Head of caudate nucleus (tissue), 42 donors: Measurements from ENCODE around the gene PTGR3.

Experiments
- DNase-seq, 42 donors: peaks; one replicate each; pipeline versions ENCODE4 v3.0.0 to v3.0.0-alpha.2; 2020 to 2021; ENCODE audit warnings: mixed read lengths in 7 of 42
- intact Hi-C: fragments of 100-400 bp; cut with DNase I; formaldehyde crosslinking; loops from one replicate; pipeline ENCODE4 v1.15.0; 2022

PTGR3 gene

DNA sequence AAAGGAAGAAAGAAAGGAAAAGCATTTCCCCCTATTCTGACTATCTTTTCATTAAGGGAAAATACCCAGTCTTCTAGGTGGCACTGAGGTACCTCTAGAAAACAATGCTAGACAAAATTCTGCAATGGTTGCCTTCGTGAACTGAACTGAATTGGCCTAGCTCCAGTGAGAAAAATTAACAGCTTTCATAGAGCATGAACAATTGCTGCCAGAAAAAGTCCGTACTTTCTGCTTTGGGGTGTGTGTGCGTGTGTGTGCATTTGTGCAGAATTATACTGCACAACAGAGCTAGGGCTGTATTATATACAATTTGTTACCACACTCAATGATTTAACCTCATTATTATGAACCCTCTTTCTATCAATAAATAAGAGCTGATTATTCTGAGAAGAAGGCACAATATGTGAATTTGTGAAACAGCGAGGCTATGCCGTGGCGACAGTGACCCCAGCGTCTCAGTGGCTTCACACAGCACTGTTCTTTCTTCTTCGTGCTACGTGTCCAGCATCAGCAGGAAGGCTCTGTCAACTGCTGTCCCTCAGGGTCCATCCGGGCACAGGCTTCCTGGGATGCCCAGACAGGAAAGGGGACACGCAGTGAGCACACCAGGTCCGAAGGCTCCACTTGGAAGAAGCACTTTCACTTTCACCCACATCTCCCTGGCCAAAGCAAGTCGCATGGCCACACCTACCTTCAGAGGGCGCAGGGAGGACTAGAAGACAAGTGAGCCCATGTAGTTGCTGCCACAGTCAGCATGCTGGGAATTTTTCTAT lies 47.5 kb downstream of the PTGR3 start:
- intact Hi-C loops = no loop called here
- peak in 19 of 42 donors; percentile 7 to 65 (median 26) for DNase-seq

DNA sequence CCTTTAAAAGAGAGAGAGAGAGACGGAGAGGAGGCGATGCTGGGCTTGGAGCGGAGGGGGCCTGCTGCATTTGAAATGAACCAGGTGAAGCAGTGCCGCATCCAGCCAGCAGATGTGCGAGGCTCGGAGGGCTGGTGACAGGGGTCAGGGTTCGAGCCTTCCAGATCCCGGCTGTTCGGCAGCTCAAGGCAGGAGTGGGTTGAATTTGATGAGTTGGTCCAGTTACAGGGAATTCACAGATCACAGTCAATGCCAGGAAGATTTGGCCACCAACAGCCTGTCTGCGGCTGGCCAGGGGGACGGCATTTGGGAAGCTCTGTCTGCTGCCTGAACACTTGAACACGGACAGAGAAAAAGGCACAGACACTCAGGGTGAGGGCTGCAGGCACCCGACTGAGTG lies 48.6 kb downstream of the PTGR3 start:
- intact Hi-C loops = no loop called here
- DNase-seq = peak in 6 of 42 donors; percentile 16 to 47 (median 36)

DNA sequence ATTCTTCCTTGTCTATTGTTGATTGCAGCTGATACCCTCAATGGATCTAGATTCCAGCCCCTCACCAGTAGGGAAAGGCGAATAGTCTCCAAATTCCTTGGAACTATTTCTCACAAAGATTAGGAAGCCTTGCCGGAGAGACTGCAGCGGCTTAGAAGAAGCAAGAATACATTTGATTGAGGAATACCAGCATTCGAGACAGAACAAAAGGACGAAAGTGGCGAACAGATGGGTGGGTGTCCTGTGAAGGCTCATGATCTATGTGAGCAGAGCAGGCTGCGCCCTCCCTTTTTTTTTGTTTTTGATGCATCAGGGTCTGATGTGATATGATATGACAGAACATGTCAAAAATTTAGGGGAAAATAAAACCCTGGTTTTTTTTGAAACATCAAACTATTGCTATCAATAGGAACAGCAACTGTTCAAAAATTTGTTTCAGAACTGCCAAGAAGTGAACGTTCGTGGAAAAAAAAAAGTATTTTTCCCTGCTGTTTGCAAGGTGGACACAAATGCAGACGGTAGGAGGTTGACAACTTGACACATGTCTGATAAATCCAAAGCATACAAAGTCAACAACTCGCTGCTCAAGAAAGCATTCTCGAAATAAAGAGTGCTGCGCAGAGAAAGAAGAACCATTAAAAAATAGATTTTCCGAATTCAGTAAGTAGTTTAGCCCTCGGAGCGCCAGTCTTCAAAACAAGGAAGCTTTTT lies 49.1 kb downstream of the PTGR3 start:
- intact Hi-C loops = no loop called here
- peak in 2 of 42 donors; percentile 19 to 28 for DNase-seq

DNA sequence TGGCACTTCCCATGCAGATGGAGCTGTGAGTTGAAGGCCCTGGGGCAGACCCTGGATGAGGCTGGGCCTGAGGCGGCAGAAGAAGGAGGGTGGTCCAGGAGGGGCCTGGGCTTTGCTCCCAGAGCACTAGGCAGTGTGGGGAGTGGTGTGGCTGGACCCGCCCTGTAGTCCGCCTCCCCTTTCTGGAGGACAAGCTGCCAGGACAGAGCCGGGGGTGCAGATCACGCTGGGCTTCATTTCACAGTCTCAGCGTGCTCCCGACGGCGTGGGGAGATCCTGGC lies 49.8 kb downstream of the PTGR3 start:
- intact Hi-C loops = no loop called here
- peak in 1 of 42 donors; percentile 29 for DNase-seq
